ENCODE data around the gene PAPLN. TPM values are rescaled to one million over a fixed set of nuclear protein-coding genes. Genes with fewer than 3 reads are reported as not detected.

PAPLN gene
- total and polyA plus RNA-seq, 2 of the 8 experiments (the other 6 are each of a cell fraction or from before 2014, with no cell fraction given), result 14.8 to 25.6 TPM

DNA sequence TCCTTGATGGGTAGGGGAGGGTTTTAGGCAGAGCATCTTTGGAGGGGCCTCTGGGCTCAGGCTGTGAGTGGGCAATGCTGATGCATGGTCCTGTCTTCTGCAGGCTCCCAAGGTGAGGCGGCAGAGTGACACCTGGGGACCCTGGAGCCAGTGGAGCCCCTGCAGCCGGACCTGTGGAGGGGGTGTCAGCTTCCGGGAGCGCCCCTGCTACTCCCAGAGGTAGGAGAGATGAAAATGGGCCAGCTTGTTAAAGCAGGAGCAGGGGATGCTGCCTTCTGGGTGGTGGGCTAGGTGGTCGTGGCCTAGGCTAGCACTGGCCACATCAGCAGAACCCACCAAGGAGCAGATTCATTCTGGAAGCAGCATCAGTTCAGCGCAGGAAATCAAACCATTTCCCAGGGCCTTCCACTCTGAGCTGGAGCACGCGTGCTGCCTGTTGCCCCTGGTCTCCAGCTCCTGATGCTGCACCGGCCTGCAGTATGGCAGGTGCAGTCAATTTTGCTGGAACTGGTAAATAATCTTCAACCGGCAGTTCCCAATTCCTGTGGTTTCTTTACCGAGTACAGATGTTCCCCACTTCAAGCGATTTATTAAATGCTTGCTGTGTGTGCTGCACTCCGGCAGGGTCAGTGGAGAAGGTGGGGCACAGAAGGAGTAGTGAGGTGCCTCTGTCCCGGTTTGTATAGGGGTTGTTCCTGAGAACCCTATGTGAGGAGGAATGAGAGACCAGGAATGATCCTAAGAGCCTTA lies 7.4 kb downstream of the PAPLN start (continued):
- TF ChIP-seq TAF1 (IDR thresholded peaks at IDR 0.05; ENCODE audit: low read depth, low read length), result no peak
- TF ChIP-seq SUZ12 (IDR thresholded peaks at IDR 0.05; ENCODE audit: low read length), result no peak

Measured in H1 (cell line).